ENCODE data around the gene RBM5. TPM values are rescaled to one million over a fixed set of nuclear protein-coding genes. Genes with fewer than 3 reads are reported as not detected.
A peak's percentile ranks its signal among the peaks of the same experiment; 100 is the strongest.

Gene RBM5
- polyA plus RNA-seq (2011; rRNA removed) (171 and 205 TPM in 2 replicates), polyA minus RNA-seq (2011; rRNA and poly(A)+ RNA removed) (128 and 160 TPM in 2 replicates)

DNA sequence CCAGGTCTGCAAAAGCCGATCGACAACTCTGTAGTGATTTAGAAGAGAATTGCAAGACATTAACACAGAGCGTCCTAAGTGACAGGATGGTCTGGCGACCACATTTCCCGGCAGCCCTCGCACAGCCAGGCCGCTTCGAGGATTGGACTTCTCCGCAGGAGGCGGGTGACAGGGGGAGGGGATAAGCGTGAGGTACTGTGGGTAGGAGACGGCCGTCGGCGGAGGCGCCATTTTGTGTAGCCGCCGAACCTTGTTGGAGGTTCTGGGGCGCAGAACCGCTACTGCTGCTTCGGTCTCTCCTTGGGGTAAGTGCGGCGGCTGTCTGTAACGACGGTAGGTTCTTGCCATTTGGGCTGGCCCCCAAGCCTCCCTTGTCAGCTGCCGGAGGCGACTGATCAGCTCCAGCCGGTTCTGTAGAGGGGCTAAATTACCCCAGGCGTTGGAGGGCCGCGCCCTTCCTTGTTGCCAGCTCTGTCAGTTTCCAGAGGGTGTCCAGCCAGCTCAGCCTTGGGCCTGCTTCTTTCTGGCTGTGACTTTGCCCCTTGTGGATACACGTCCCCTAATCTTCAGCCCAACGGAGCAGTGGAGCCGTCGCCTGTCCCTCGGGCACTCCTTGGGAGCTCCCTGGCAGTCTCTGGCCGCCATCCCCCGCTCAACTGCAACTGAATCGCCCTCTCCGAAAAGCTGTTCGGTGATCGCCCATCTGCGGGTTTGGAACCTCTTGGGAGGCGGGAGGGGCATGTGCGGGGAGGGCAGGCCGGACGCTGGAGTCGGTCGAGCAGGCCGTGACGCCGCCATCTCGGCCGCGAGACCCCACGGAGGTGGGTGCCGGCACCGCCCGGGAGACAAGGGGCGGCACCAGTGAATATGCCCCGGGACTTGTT is at the start of gene RBM5:
Gene RBM5, plus strand, starts transcription at position 195 of the 884 bp plus-strand sequence. CDS start 1,516 bp downstream, outside the sequence.
- peak within 1 kb of the TSS; percentile 97 for H3K4me3 ChIP-seq (ENCODE audit: low read depth, low read length)
- POLR2A ChIA-PET: interaction anchor here (0.5 kb wide), 1 partner anchor 8 kb away, joined by 5 read pairs; no protein-coding TSS in a partner anchor

DNA sequence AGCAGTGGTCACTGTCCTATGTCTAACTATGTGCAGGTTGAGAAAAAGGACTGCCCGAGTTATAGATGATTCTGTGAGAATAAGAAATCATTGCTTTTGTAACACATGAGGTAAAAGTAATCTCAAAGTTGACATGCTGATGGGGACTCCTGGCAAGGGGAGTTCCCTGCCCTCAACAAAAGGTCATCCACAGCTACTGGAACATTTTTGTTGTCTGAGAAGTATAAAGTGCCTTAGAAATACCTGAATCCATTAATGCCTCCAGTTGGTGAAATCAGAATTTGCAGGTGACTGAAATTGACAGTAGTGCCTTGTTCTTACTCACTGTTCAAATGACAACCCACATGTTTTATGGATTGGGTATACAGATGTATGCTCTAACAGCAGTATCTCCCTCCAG is 43.7 kb upstream of the RBM5 start:
- Histone ChIP-seq H3K4me3 (ENCODE audit: low read depth, low read length) (no peak overlapping the region), H3K36me3 (ENCODE audit: control insufficient read depth, insufficient read depth, low read length) (no peaks in the 10 kb centered on the region; the same call in 1 of the 2 replicates), H3K27me3 (ENCODE audit: control insufficient read depth, insufficient read depth, low read length) (no peaks in the 10 kb centered on the region)
- TF ChIP-seq, protein P1, sequence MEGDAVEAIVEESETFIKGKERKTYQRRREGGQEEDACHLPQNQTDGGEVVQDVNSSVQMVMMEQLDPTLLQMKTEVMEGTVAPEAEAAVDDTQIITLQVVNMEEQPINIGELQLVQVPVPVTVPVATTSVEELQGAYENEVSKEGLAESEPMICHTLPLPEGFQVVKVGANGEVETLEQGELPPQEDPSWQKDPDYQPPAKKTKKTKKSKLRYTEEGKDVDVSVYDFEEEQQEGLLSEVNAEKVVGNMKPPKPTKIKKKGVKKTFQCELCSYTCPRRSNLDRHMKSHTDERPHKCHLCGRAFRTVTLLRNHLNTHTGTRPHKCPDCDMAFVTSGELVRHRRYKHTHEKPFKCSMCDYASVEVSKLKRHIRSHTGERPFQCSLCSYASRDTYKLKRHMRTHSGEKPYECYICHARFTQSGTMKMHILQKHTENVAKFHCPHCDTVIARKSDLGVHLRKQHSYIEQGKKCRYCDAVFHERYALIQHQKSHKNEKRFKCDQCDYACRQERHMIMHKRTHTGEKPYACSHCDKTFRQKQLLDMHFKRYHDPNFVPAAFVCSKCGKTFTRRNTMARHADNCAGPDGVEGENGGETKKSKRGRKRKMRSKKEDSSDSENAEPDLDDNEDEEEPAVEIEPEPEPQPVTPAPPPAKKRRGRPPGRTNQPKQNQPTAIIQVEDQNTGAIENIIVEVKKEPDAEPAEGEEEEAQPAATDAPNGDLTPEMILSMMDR (IDR thresholded peaks at IDR 0.05; ENCODE audit: insufficient read depth, low read depth, low read length): no peak
- ChIA-PET POLR2A (no interaction called here), CTCF (interaction anchor here (0.6 kb wide), 1 partner anchor 270 kb away, joined by 3 read pairs; no protein-coding TSS in a partner anchor)
- DNase-seq (ENCODE audit: low read depth): no peak

More for the DNA sequence above, at the start of gene RBM5:
- peaks cover 14% of the 10 kb centered on the region for H3K36me3 ChIP-seq (ENCODE audit: control insufficient read depth, insufficient read depth, low read length)
- no peaks in the 10 kb centered on the region for H3K27me3 ChIP-seq (ENCODE audit: control insufficient read depth, insufficient read depth, low read length)
- CTCF ChIA-PET: interaction anchor here (1.0 to 2.2 kb wide), 5 partner anchors 9 to 286 kb away, joined by 3 to 6 read pairs (median 5); no protein-coding TSS in a partner anchor
- peak; percentile 51 for DNase-seq (ENCODE audit: low read depth)
- TF ChIP-seq, protein P1 (IDR thresholded peaks at IDR 0.05; ENCODE audit: insufficient read depth, low read depth, low read length): no peak

DNA sequence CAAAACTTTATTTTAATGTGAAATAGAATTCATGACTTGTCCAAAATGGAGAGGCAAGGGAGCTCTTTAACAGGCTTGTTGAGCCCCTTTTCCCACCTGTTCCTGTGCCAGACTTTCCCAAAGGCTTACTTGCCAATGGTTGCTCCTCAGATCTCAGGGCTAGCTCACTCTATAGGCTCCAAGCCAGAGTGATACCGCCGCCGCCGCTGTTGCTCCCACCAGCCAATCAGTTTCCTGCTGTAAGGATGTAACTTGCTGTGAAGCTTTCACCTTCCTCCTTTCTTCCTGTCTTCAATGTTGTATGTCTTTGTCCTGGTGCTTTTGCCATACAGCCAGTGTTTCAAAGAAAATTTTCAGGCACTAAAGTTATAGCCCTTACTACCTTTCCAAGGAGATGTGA is 41.3 kb upstream of the RBM5 start:
- Histone ChIP-seq H3K4me3 (ENCODE audit: low read depth, low read length) (no peak overlapping the region), H3K27me3 (ENCODE audit: control insufficient read depth, insufficient read depth, low read length) (no peaks in the 10 kb centered on the region), H3K36me3 (ENCODE audit: control insufficient read depth, insufficient read depth, low read length) (no peaks in the 10 kb centered on the region; the same call in 1 of the 2 replicates)
- DNase-seq (ENCODE audit: low read depth): no peak
- ChIA-PET POLR2A (interaction anchor here (0.5 kb wide), 1 partner anchor 1330 kb away, joined by 4 read pairs; the partner anchor contains the start of gene IP6K2), CTCF (interaction anchor here (0.6 kb wide), 1 partner anchor 88 kb away, joined by 3 read pairs; no protein-coding TSS in a partner anchor)
- TF ChIP-seq, protein P1 (IDR thresholded peaks at IDR 0.05; ENCODE audit: insufficient read depth, low read depth, low read length): no peak

DNA sequence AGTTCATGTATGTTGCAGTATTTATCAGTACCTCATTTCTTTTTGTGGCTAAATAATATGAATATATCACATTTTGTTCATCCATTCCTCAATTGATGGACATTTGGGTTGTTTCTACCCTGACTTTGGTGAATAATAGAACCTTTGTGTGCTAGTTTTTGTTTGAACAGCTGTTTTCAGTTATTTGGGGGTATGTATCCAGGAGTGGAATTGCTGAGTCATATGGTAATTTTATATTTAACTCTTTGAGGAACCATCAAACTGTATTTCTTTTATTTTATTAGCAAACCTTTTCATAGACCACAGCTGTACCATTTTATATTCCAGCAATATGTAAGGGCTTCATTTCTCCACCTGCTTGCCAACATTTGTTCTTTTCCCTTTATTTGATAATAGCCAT is 38.4 kb upstream of the RBM5 start:
- H3K27me3 ChIP-seq (ENCODE audit: control insufficient read depth, insufficient read depth, low read length): no peaks in the 10 kb centered on the region
- TF ChIP-seq, protein P1 (IDR thresholded peaks at IDR 0.05; ENCODE audit: insufficient read depth, low read depth, low read length): no peak
- ChIA-PET CTCF (interaction anchor here (1.0 kb wide), 1 partner anchor 10 kb away, joined by 3 read pairs; no protein-coding TSS in a partner anchor), POLR2A (no interaction called here)
- no peak overlapping the region for H3K4me3 ChIP-seq (ENCODE audit: low read depth, low read length)
- peak; percentile 40 for DNase-seq (ENCODE audit: low read depth)
- H3K36me3 ChIP-seq (ENCODE audit: control insufficient read depth, insufficient read depth, low read length): peaks cover 3% of the 10 kb centered on the region

DNA sequence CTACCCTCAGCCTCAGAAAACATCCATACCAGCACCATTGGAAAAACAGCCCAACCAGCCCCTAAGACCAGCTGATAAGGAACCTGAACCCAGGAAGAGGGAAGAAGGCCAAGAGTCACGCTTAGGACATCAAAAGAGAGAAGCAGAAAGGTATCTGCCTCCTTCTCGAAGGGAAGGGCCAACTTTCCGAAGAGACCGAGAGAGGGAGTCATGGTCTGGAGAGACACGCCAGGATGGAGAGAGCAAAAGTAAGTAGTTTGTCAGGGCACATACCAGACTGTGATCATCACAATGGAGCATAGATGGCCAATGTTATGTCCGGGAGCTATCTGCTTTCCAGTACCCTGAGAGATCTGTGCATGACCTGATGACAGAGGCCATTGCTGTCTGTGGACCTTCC is 31.0 kb upstream of the RBM5 start:
- H3K4me3 ChIP-seq (ENCODE audit: low read depth, low read length): no peak overlapping the region
- CTCF ChIA-PET: no interaction called here
- POLR2A ChIA-PET: no interaction called here
- no peaks in the 10 kb centered on the region for H3K27me3 ChIP-seq (ENCODE audit: control insufficient read depth, insufficient read depth, low read length)
- no peak for DNase-seq (ENCODE audit: low read depth)
- TF ChIP-seq, protein P1 (IDR thresholded peaks at IDR 0.05; ENCODE audit: insufficient read depth, low read depth, low read length): no peak
- H3K36me3 ChIP-seq (ENCODE audit: control insufficient read depth, insufficient read depth, low read length): peaks cover 14% of the 10 kb centered on the region

Measured in BJ (cell line).